ENCODE results near the gene KHSRP. TPM values are rescaled to one million over a fixed set of nuclear protein-coding genes. Genes with fewer than 3 reads are reported as not detected.

Gene KHSRP
- total and polyA plus RNA-seq, 7 donors = 63.9 to 232 (median 94.6) TPM

DNA sequence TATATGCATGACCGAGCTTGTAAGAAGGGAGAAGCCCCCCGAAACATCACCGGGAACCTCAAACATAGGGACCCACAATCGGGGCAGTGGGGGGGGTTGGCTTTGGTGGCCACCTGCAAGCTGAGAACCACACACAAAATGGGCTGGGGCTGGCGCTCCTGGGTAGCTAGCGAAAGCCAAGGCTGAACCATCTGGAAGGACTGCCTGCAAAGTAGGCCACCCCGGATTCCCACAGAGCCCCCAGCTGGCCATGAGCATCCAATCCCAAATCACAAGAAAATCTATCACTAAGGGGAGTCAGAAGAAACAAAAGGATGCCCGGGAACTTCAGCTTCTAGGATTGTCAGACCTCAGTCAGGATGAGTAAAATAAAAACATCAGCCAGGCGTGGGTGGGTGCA is 46.1 kb downstream of the KHSRP start:
- no peak overlapping the region for H3K4me3 ChIP-seq
- H3K36me3 ChIP-seq = peaks cover 30 to 65% (median 38%) of the 10 kb centered on the region in 4 donors
- TF ChIP-seq POLR2AphosphoS5 (IDR thresholded peaks at IDR 0.05) = no peak
- TF ChIP-seq, protein P1, sequence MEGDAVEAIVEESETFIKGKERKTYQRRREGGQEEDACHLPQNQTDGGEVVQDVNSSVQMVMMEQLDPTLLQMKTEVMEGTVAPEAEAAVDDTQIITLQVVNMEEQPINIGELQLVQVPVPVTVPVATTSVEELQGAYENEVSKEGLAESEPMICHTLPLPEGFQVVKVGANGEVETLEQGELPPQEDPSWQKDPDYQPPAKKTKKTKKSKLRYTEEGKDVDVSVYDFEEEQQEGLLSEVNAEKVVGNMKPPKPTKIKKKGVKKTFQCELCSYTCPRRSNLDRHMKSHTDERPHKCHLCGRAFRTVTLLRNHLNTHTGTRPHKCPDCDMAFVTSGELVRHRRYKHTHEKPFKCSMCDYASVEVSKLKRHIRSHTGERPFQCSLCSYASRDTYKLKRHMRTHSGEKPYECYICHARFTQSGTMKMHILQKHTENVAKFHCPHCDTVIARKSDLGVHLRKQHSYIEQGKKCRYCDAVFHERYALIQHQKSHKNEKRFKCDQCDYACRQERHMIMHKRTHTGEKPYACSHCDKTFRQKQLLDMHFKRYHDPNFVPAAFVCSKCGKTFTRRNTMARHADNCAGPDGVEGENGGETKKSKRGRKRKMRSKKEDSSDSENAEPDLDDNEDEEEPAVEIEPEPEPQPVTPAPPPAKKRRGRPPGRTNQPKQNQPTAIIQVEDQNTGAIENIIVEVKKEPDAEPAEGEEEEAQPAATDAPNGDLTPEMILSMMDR (IDR thresholded peaks at IDR 0.05) = no peak
- TF ChIP-seq POLR2A (IDR thresholded peaks at IDR 0.05) = no peak
- WGBS, 2 donors = 87 to 89% methylated on average over 9 of the region's 9 CpGs
- H3K9me3 ChIP-seq = no peaks in the 10 kb centered on the region
- peaks cover 0 to 28% (median 20%) of the 10 kb centered on the region in 4 donors for H3K4me1 ChIP-seq
- H3K27me3 ChIP-seq = no peaks in the 10 kb centered on the region
- DNase-seq = no peak
- intact Hi-C loops (cut with DNase I) = loop anchor here (10.0 kb wide), 1 partner anchor 686 kb away; the partner anchor contains the start of gene ZNF557
- peak overlapping the region in 2 of 4 donors; percentile 52 to 78 for H3K27ac ChIP-seq

DNA sequence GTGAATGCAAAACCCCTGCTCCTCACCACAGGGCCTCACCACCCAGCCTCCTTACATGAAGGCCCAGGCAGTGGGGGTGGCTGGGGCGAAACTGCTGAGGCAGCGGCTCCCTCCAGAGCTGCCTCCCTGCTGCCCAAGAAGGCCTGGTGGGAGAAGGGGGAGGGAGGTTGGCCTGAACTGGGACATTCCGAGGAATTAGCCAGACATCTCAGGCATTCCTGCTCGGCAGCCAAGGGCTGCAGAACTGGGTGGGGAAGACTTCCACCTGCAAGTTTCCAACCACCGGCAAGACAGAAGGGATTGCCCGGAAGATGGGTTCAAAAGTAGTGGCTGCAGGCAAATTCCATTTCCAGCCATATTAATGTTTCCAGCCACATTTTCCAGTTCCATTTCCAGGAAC is 46.6 kb downstream of the KHSRP start:
- H3K27ac ChIP-seq = peak overlapping the region; percentile 31 to 78 (median 44)
- H3K4me3 ChIP-seq = no peak overlapping the region
- H3K36me3 ChIP-seq = peaks cover 27 to 60% (median 36%) of the 10 kb centered on the region in 4 donors
- no peaks in the 10 kb centered on the region for H3K27me3 ChIP-seq
- WGBS, 2 donors = 78 to 81% methylated on average over 6 of the region's 6 CpGs
- H3K4me1 ChIP-seq = peaks cover 0 to 29% (median 21%) of the 10 kb centered on the region in 4 donors
- TF ChIP-seq, protein P1 (IDR thresholded peaks at IDR 0.05) = no peak
- no peak for TF ChIP-seq POLR2A (IDR thresholded peaks at IDR 0.05)
- no peak for TF ChIP-seq EP300 (IDR thresholded peaks at IDR 0.05)
- no peak for TF ChIP-seq POLR2AphosphoS5 (IDR thresholded peaks at IDR 0.05)
- H3K9me3 ChIP-seq = no peaks in the 10 kb centered on the region
- intact Hi-C loops (cut with DNase I) = loop anchor here (10.0 kb wide), 1 partner anchor 687 kb away; the partner anchor contains the start of gene ZNF557
- DNase-seq = no peak

DNA sequence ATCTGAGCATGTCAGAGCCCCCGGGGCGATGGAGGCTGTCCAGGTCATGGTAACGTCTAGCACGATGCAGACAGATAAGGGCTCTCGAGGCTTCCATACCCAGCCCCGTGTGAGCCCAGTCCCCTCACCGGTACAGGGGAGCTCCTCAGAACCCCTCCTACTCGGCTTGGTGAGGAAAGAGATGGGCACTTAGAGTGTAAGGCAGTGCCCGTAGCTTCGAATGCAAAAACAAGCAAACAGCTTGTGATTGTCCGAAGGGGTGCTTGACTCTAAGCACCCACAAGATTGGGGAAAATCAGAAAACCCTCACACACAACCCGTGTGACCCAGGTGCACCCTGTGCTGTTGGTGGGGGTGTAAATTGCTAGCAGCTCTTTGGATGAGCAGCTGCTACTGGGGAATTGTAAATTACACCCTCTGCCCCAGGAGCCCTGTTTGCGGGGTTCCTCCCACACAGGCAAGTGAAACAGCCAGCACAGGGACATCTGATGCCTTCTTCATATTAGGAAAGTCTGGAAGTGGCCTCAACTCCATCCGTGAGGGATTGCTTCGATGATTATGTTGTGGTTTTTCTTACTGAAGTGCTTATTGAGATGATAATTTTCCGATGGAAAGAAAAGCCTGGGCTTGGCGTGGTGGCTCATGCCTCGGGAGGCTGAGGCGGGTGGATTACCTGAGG is 48.0 kb downstream of the KHSRP start:
- WGBS, 2 donors = 81 to 86% methylated on average over 19 of the region's 19 CpGs
- DNase-seq = no peak
- Histone ChIP-seq H3K4me1 (peaks cover 4 to 29% (median 21%) of the 10 kb centered on the region in 4 donors), H3K27me3 (no peaks in the 10 kb centered on the region), H3K4me3 (no peak overlapping the region), H3K36me3 (peaks cover 21 to 46% (median 28%) of the 10 kb centered on the region in 4 donors), H3K9me3 (no peaks in the 10 kb centered on the region), H3K27ac (peak overlapping the region in 1 of 4 donors; percentile 78)
- intact Hi-C loops (cut with DNase I) = loop anchor here (10.0 kb wide), 1 partner anchor 688 kb away; the partner anchor contains the start of gene ZNF557
- no peak for TF ChIP-seq POLR2A (IDR thresholded peaks at IDR 0.05)
- peak in 1 of 4 donors; percentile 15 for TF ChIP-seq POLR2AphosphoS5 (IDR thresholded peaks at IDR 0.05)

DNA sequence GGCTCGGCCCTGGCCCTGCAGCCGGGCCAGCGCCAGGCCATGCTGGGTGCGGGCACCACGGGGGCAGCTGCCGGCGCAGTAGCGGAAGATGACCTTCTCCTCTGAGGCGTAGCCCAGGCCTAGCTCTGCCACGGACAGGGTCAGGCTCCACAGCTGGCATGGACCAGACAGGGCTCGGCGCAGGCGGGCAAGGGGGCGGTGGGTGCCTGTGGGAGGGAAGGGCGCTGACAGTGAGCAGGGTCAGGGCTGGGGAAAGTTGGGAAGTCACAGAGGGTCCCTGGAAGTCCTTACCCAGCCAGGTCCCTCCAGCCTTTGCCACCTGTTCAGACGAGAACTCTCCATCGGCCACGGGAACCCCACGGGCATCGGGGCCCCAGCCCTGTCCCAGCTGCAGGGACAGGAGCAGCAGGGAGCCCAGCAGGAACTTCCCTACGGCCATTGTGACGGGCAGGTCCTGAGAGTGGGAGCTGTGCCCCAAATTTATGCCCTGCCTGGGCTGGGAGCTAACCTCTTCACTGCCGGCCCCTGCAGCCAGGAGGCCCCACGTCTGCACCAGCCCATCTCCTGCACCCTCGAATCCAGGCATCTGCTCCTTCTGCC is 49.1 kb downstream of the KHSRP start, which contains the start of gene PSPN:
Gene PSPN, minus strand, starts transcription at position 523 of the 600 bp plus-strand sequence. Its CDS starts 84 bp downstream, at position 439.
- intact Hi-C loops (cut with DNase I) = loop anchor here (10.0 kb wide), 1 partner anchor 689 kb away; the partner anchor contains the start of gene ZNF557
- Histone ChIP-seq H3K36me3 (peaks cover 10 to 35% (median 17%) of the 10 kb centered on the region in 4 donors), H3K27me3 (no peaks in the 10 kb centered on the region), H3K4me1 (peaks cover 4 to 29% (median 21%) of the 10 kb centered on the region in 4 donors), H3K27ac (peak within 1 kb of the TSS in 1 of 4 donors; percentile 78), H3K4me3 (no peak within 1 kb of the TSS), H3K9me3 (no peaks in the 10 kb centered on the region)
- DNase-seq = peak; percentile 69
- WGBS, 2 donors = 88 to 91% methylated on average over 25 of the region's 25 CpGs
- TF ChIP-seq POLR2A (IDR thresholded peaks at IDR 0.05) = no peak
- TF ChIP-seq, protein P1 (IDR thresholded peaks at IDR 0.05) = no peak
- no peak for TF ChIP-seq POLR2AphosphoS5 (IDR thresholded peaks at IDR 0.05)
- no peak for TF ChIP-seq EP300 (IDR thresholded peaks at IDR 0.05)
